Measurements from ENCODE around the gene EIF4E3. TPM values are rescaled to one million over a fixed set of nuclear protein-coding genes. Genes with fewer than 3 reads are reported as not detected.

The EIF4E3 gene
- polyA plus RNA-seq, 1 donor (not counting 4 experiments of a cell fraction or from before 2014, with no cell fraction given) = 2.2 TPM

- Histone ChIP-seq H4K20me1 (ENCODE audit: control insufficient read depth, extremely low read depth, insufficient read depth, low read length) (peaks cover 3% of the 10 kb centered on the region), H3K27ac (ENCODE audit: control insufficient read depth, insufficient read depth, low read length) (no peak overlapping the region), H2AFZ (ENCODE audit: control insufficient read depth, low read length) (no peak overlapping the region), H3K36me3 (ENCODE audit: control insufficient read depth in 2 of 2, extremely low read depth in 1 of 2, insufficient read depth in 2 of 2, low read length in 2 of 2) (no peaks in the 10 kb centered on the region), H3K4me1 (ENCODE audit: control insufficient read depth, extremely low read depth, insufficient read depth, low read length) (no peaks in the 10 kb centered on the region), H3K9me3 (ENCODE audit: control insufficient read depth, low read depth, low read length) (no peaks in the 10 kb centered on the region), H3K9ac (ENCODE audit: control insufficient read depth, extremely low read depth, insufficient read depth, low read length) (no peak overlapping the region), H3K4me2 (ENCODE audit: control insufficient read depth, extremely low read depth, insufficient read depth, low read depth, low read length) (no peak overlapping the region), H3K27me3 (ENCODE audit: control insufficient read depth, extremely low read depth, insufficient read depth, low read length) (no peaks in the 10 kb centered on the region), H3K4me3 (ENCODE audit: control insufficient read depth in 2 of 3, extremely low read depth in 1 of 3, insufficient read depth in 2 of 3, low read depth in 1 of 3, low read length in 3 of 3) (no peak overlapping the region), H3K79me2 (ENCODE audit: control insufficient read depth, insufficient read depth, low read length) (no peaks in the 10 kb centered on the region), H3K9me1 (ENCODE audit: control insufficient read depth, extremely low read depth, insufficient read depth, low read length) (no peaks in the 10 kb centered on the region)
- no peak for TF ChIP-seq CTCF (optimal IDR thresholded peaks at IDR 0.05 in 1 of 3, IDR thresholded peaks at IDR 0.05 in 1 of 3, conservative IDR thresholded peaks at IDR 0.05 in 1 of 3; ENCODE audit: extremely low read depth in 1 of 3, insufficient read depth in 2 of 3, low read length in 3 of 3)
- TF ChIP-seq EZH2 (IDR thresholded peaks at IDR 0.05; ENCODE audit: low read length) = no peak
- dilution Hi-C loops (cut with MboI; ENCODE audit: extremely low pct_ligation_motif_present, low sequenced_read_pairs) = no loop called here
- DNase-seq (ENCODE audit: low read depth, low spot score) = no peak
- FAIRE-seq = no peak
These were observed 89.2 kb downstream of the EIF4E3 start for GRCh38 chr3:71636001-71636400.

GRCh38 chr3:71634671-71635070 is 90.5 kb downstream of the EIF4E3 start:
- no peak overlapping the region for H3K4me3 ChIP-seq (ENCODE audit: control insufficient read depth in 2 of 3, extremely low read depth in 1 of 3, insufficient read depth in 2 of 3, low read depth in 1 of 3, low read length in 3 of 3)
- no peak overlapping the region for H3K9ac ChIP-seq (ENCODE audit: control insufficient read depth, extremely low read depth, insufficient read depth, low read length)
- H3K9me1 ChIP-seq (ENCODE audit: control insufficient read depth, extremely low read depth, insufficient read depth, low read length) = no peaks in the 10 kb centered on the region
- FAIRE-seq (no peak), DNase-seq (ENCODE audit: low read depth, low spot score) (no peak)
- H3K27ac ChIP-seq (ENCODE audit: control insufficient read depth, insufficient read depth, low read length) = no peak overlapping the region
- no peak overlapping the region for H3K4me2 ChIP-seq (ENCODE audit: control insufficient read depth, extremely low read depth, insufficient read depth, low read depth, low read length)
- H3K9me3 ChIP-seq (ENCODE audit: control insufficient read depth, low read depth, low read length) = no peaks in the 10 kb centered on the region
- peaks cover 3% of the 10 kb centered on the region for H4K20me1 ChIP-seq (ENCODE audit: control insufficient read depth, extremely low read depth, insufficient read depth, low read length)
- H3K36me3 ChIP-seq (ENCODE audit: control insufficient read depth in 2 of 2, extremely low read depth in 1 of 2, insufficient read depth in 2 of 2, low read length in 2 of 2) = no peaks in the 10 kb centered on the region
- dilution Hi-C loops (cut with MboI; ENCODE audit: extremely low pct_ligation_motif_present, low sequenced_read_pairs) = no loop called here
- no peaks in the 10 kb centered on the region for H3K4me1 ChIP-seq (ENCODE audit: control insufficient read depth, extremely low read depth, insufficient read depth, low read length)
- H3K79me2 ChIP-seq (ENCODE audit: control insufficient read depth, insufficient read depth, low read length) = no peaks in the 10 kb centered on the region
- TF ChIP-seq CTCF (optimal IDR thresholded peaks at IDR 0.05 in 1 of 3, IDR thresholded peaks at IDR 0.05 in 1 of 3, conservative IDR thresholded peaks at IDR 0.05 in 1 of 3; ENCODE audit: extremely low read depth in 1 of 3, insufficient read depth in 2 of 3, low read length in 3 of 3) (no peak), EZH2 (IDR thresholded peaks at IDR 0.05; ENCODE audit: low read length) (no peak)
- peaks cover 3% of the 10 kb centered on the region for H3K27me3 ChIP-seq (ENCODE audit: control insufficient read depth, extremely low read depth, insufficient read depth, low read length)
- H2AFZ ChIP-seq (ENCODE audit: control insufficient read depth, low read length) = no peak overlapping the region
